Measurements from ENCODE around the gene ARHGAP26.
"Not testable (repeated sequence)": the region's sequence is repeated elsewhere in the genome, so short reads cannot be mapped to it uniquely, and the experiment has no call there.

ARHGAP26 gene

DNA sequence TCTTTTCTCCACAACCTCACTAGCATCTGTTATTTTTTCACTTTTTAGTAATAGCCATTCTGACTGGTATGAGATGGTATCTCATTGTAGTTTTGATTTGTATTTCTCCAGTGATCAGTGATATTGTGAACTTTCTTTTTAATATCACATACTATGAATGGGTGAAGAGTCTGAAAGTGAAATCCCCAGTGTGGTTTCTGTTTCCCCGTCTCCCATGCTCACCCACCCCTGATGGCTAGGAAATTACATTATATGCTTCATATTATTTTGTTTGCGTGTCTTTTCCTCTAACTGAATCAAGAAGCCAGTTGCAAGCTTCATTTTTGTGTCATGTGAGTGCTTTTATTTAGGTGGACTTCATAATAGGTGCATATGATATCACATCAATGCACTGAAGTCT is 171.1 kb downstream of the ARHGAP26 start:
- DNase-seq, result no peak

DNA sequence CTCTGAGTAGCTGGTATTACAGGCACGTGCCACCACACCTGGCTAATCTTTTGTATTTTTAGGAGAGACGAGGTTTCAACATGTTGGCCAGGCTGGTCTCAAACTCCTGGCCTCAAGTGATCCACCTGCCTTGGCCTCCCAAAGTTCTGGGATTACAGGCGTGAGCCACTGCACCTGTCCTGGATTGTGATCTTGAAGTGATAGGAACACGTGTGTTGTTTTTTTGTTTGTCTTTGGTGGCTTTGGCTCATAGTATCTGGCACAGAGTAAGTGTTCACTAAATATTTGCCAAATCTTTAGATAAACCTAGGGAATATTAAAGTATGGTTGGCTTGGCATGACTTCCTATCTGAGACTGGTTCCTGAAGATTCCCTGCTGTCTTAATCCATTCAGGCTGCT is 172.7 kb downstream of the ARHGAP26 start:
- no peak for DNase-seq

DNA sequence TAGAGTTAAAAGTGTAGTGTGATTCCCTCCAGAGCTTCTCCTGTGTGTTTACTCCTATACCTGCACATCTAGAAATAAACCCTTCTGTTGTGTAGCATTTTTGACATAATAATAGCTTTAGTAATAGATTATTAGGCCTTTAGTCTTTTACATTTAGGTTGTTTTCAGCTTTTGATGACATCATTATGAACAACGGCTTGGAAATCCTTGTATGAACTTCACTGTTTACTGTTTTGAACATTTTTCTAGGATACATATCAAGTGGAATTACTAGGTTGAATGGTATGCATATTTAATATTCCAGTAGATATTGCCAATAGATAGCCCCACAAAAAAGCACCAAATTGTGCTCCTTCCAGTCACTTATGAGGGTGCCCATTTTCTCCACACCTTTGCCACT is 174.0 kb downstream of the ARHGAP26 start:
- no peak for DNase-seq

DNA sequence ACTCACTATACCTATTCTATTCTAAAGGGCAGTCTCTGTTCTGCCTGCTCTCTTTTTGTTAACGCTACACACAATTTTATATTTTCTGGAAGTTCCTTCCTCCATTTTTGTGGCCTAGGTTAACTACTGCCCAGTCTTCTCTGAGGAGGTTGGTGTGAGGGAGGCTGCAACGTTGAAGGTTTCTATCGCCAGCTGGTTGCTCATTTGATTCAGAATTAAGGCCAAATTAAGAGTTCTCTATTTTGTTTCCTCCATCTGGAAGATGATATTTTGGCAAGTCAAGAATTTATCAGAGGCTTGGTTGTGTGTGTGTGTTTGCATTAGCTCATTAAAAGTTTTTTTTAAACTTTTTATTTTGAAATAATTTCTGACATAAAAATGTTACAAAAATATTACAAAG is 175.1 kb downstream of the ARHGAP26 start:
- DNase-seq, result no peak

GRCh38 chr5:142945845-142946244 is 175.7 kb downstream of the ARHGAP26 start:
- DNase-seq, result no peak

GRCh38 chr5:142946547-142947426 is 176.6 kb downstream of the ARHGAP26 start:
- no peak for DNase-seq

DNA sequence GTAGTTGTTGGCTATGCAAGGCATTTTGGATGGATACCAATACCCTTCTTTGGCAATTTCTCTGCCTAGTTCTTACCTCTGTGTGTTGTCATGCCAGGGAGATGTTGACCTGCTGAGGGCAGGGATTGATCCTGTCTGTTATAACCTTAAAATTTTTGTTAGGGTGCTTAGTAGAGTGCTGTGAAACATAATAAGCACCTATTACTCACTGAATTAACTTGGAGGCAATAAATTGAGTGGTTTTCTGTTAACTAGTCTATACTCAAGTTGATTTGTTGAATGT is 177.2 kb downstream of the ARHGAP26 start:
- no peak for DNase-seq

DNA sequence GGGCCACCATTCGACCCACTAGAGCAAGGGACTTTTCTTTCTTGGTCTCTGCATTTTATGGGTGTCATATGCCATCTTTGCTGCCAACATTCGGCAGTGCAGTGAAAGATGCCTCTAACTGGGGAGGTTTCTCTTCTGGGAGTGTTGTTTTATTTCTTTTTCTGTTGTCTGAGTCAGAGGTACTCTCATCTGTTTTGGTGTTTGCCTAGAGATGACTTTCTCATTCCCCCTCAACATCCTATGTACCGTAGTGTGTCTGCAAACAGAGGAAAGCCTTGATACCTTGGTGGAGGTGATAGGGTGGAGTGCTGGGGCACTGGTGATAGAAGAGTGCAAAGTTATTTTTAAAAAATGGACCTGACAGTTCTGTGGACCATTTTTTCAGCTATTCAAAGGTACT is 182.1 kb downstream of the ARHGAP26 start:
- DNase-seq, result no peak

GRCh38 chr5:142952871-142953270 is 182.7 kb downstream of the ARHGAP26 start:
- DNase-seq, result not testable (repeated sequence)

DNA sequence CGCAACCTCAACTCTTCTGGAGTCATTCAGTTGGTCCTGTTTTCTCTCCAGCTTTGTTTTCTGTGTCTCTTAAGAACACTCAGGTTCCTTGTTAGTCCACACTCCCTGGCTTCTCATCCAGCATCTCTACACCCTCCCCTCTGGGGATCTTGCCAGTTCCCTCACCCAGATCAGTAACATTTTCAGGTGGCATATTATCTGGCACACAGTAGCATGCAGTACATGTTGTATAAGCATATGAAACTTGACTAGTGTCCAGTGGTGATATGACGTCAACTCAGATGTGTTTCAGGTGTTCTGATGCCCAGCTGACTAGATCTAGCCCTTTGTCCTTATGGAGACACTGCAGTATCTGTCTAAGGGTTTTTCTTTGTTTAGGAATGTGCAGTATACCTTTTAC is 184.3 kb downstream of the ARHGAP26 start:
- DNase-seq, result no peak

- no peak for DNase-seq
Observed at GRCh38 chr5:142955628-142956027, 185.5 kb downstream of the ARHGAP26 start.

DNA sequence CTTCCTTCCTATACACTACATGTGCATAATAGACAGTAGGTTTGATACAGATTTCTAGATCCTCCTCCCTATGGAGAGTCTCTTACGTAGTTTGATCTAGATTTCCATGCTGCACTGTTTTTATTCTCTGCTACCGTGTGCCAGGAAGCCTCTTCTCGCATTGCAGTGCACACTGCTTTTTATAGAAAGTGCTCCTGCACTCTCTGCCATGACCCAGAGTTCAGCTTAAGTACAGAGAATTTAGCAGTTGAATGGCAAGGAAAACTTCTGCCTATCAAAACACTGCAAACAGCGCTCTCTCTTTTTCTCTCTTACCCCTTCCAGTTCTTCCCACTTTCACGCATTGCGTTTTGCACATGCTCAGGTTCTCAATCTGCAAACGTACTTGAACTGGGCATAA is 187.4 kb downstream of the ARHGAP26 start:
- no peak for DNase-seq

GRCh38 chr5:142958944-142959682 is 188.9 kb downstream of the ARHGAP26 start:
- DNase-seq, result no peak

DNA sequence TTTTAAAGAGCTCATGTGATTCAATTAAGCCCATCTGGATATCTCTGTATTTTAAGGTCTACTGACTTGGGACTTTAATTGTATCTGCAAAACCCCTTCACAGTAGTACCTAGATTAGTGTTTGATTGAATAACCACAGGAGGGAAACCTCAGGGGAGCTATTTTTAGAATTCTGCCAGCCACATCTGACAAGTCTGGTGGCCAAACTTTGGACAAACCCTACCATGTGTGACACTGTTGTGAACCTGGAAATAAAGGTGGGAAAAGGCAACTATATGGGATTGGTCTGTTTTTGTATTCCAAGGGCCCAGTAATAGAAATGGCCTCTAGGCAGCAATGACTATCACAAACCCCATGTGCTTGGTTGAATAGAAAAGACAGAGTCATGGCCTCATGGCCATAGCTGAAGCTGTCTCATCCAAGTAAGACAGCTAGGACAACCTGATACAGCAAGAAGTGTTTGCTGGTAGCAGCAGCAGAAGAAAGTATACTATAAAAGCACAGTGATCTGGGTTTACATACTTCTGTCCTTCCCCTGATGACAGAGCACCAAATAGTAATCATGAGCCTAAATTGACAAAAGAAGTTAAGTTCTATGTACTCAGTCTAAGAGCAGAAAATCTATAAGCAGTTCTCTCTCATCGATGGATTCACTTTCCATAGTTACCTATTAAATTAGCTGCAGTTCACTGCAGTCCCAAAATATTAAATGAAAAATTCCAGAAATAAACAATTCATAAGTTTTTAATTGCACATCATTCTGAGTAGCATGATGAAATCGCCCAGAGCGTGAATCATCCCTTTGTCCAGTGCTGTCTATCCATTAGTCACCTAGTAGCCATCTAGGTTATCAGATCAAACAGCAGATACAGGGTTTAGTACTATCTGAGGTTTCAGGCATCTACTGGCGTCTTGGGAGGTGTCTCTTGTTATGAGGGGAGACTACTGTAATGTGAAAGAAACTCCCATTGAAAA is 189.8 kb downstream of the ARHGAP26 start:
- no peak for DNase-seq

- DNase-seq, result no peak
Observed at GRCh38 chr5:142961440-142962173, 191.4 kb downstream of the ARHGAP26 start.

DNA sequence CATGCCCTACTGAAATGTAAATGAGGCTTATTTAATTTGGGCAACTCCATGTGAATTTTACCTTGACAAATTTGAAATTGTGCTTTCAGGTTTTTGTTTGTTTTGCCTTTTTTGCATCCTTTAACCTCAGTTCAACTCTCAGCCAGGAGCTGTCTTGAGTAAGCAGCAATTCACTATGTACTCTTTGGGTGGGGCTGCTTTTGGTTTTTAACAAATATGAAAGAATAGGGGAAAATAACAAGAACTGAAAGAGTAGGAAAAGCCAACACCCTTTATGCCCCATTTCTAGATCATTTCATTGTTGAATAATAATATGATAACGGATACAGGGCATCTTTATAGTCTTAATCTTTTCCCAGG is 192.0 kb downstream of the ARHGAP26 start:
- DNase-seq, result no peak

- not testable (repeated sequence) for DNase-seq
Observed at GRCh38 chr5:142965258-142966120, 195.3 kb downstream of the ARHGAP26 start.

DNA sequence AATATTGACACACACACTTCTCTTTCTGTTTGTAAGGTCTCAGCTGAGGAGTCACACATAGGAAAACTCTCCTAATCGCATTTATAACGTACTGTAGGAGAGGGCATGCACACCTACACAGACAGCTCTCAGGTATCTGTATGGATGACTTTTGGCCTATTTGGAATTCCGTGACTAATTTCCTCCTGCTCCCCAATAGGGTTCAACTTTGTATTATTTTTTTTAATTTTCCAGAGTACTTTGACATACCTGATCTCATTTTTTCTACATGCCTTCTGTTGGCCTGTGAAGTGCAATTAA is 195.9 kb downstream of the ARHGAP26 start:
- DNase-seq, result no peak

DNA sequence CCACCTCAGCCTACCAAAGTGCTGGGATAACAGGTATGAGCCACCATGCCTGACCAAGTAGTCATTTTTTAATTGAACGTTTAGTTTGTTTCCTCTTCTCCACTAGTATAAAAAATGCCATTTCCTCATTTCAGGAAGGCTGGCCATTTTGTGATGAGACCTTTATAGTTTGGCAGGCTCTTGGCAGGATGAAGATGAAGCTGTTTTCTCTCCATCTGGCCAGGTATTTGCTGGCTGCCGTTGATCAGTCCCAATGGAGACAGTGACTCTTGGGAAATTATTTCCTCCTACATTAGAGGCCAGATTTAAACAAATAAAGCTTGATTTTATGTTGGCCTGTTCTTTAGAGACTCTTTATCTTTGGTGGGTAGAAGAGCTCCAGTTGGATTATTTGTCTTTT is 199.0 kb downstream of the ARHGAP26 start:
- no peak for DNase-seq

DNA sequence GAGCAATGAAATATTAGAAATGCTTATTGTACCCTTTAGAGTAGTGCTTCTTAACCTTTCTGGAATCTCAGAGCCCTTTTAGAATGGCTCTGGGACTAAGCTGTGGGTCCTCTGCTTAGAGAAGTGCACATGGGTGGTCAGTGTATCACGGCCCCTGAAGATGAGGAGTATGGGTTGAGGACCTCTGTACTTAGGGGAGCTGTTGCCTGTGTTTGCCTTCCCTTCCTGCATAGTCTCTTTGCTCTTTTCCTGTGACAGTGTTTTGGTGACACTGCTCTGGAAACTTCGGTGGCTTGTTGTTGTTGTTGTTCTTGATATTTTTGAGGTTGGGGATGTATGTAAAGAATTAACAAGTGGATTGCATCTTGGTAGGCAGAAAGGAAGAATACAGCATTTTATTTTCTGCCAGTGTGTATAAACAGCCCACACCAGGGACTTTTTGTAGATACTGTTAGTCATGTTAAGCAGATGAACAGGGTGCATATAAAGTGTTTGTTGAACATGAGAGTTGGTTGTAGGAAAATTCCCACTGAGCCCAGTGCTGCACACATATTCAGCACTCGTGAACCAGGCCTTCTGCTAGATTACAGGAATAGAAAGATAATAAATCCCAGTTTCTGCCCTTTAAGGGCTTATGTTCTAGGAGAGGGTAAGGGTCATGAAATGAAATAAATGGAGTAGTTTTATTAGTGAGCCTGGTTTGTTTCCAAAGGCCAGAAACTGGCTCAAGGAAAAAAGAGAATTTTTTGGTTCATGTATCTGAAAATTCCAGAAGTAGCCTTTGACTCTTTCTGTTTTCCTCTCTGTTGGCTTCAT is 199.7 kb downstream of the ARHGAP26 start:
- no peak for DNase-seq

Measured in CD4-positive, alpha-beta T cell treated with Interleukin-17A for 4 hours (primary cell).